Naive thymus-derived CD4-positive, alpha-beta T cell (primary cell): Measurements from ENCODE around the gene RNF144A. TPM values are rescaled to one million over a fixed set of nuclear protein-coding genes. Genes with fewer than 3 reads are reported as not detected.

ENCODE experiments used
- ATAC-seq: fragments of 150-1000 bp; cut with Tn5 transposase; 2 replicates; pipeline ENCODE4 v1.10.0; 2021; ENCODE audit warnings: mild to moderate bottlenecking, moderate library complexity
- CTCF ChIA-PET: fragments of 350-600 bp; sonication (Branson Sonifier 250); formaldehyde crosslinking; loops from one replicate; lab custom pipeline; 2021; ENCODE audit warnings: antibody characterized with exemption; lab: Charles Lee
- POLR2A ChIA-PET: fragments of 350-600 bp; sonication (Branson Sonifier 250); formaldehyde crosslinking; loops from one replicate; lab custom pipeline; 2021; ENCODE audit warnings: antibody characterized with exemption, inconsistent platforms; lab: Charles Lee
- DNase-seq, 9 donors: peaks; one replicate each; pipeline versions ENCODE4 v3.0.0 to v3.0.0-alpha.2; 2020 to 2022; ENCODE audit warnings: mixed read lengths in 1 of 9
- H3K27ac ChIP-seq: one replicate; pipeline ENCODE4 v1.7.0; 2013; ENCODE audit warnings: mild to moderate bottlenecking, low read depth, low read length, moderate library complexity
- H3K27me3 ChIP-seq, 2 donors: one replicate each; pipeline ENCODE4 v1.7.0; 2013; ENCODE audit warnings: low read length in 2 of 2, mild to moderate bottlenecking in 2 of 2, moderate library complexity in 2 of 2; ENCODE audit not compliant: control insufficient read depth in 2 of 2, insufficient read depth in 2 of 2
- H3K36me3 ChIP-seq, 3 experiments: 1 replicate in 2 of 3; 2 replicates in 1 of 3; pipeline ENCODE4 v1.7.0; 2013; ENCODE audit warnings: low read length in 3 of 3, mild to moderate bottlenecking in 3 of 3, moderate library complexity in 1 of 3; ENCODE audit not compliant: insufficient read depth in 3 of 3, control insufficient read depth in 2 of 3
- H3K4me1 ChIP-seq, 2 donors: one replicate each; pipeline ENCODE4 v1.7.0; 2013; ENCODE audit warnings: low read length in 2 of 2, mild to moderate bottlenecking in 2 of 2, moderate library complexity in 1 of 2; ENCODE audit not compliant: control insufficient read depth in 2 of 2, insufficient read depth in 2 of 2
- H3K4me3 ChIP-seq: 2 replicates; pipeline ENCODE4 v1.7.0; 2013; ENCODE audit warnings: mild to moderate bottlenecking, low read length
- H3K9me3 ChIP-seq, 3 experiments: 1 replicate in 2 of 3; 2 replicates in 1 of 3; pipeline ENCODE4 v1.7.0; 2013; ENCODE audit warnings: low read length in 3 of 3; ENCODE audit not compliant: control insufficient read depth in 2 of 3
- H3K27ac Mint-ChIP-seq, 9 donors: one replicate each; pipeline ENCODE4 v1.8.0; 2020 to 2022; ENCODE audit warnings: mixed read lengths in 9 of 9, mild to moderate bottlenecking in 8 of 9, moderate library complexity in 5 of 9, inconsistent platforms in 2 of 9
- H3K27me3 Mint-ChIP-seq, 5 donors: one replicate each; pipeline ENCODE4 v1.8.0; 2021 to 2022; ENCODE audit warnings: mixed read lengths in 5 of 5, mild to moderate bottlenecking in 1 of 5
- H3K36me3 Mint-ChIP-seq, 5 donors: one replicate each; pipeline ENCODE4 v1.8.0; 2020 to 2022; ENCODE audit warnings: mixed read lengths in 5 of 5, mild to moderate bottlenecking in 3 of 5, inconsistent platforms in 1 of 5
- H3K4me1 Mint-ChIP-seq, 7 donors: one replicate each; pipeline ENCODE4 v1.8.0; 2020 to 2022; ENCODE audit warnings: mixed read lengths in 7 of 7, mild to moderate bottlenecking in 3 of 7, inconsistent platforms in 1 of 7
- H3K4me3 Mint-ChIP-seq, 10 donors: one replicate each; pipeline ENCODE4 v1.8.0; 2020 to 2022; ENCODE audit warnings: mild to moderate bottlenecking in 10 of 10, mixed read lengths in 10 of 10, moderate library complexity in 6 of 10, inconsistent platforms in 2 of 10
- H3K9me3 Mint-ChIP-seq, 11 donors: one replicate each; pipeline ENCODE4 v1.8.0; 2020 to 2022; ENCODE audit warnings: mixed read lengths in 11 of 11, mild to moderate bottlenecking in 4 of 11, inconsistent platforms in 1 of 11, moderate library complexity in 1 of 11
- intact Hi-C, 2 donors: fragments of 100-400 bp; cut with micrococcal nuclease; formaldehyde crosslinking; loops; one replicate each; pipeline ENCODE4 v1.15.1; 2023
- polyA plus RNA-seq, 2 donors: library from polyadenylated mRNA; unstranded; fragments of 300-500 nt; fragmentation: Illumina TruSeq; gene quantifications; one replicate each; pipeline ENCODE4 v1.2.3, GENCODE V29; 2021
- total RNA-seq, 6 experiments: library from RNA in 5 of 6; stranded (reverse) in 5 of 6; gene quantifications; 1 replicate in 5 of 6; 2 replicates in 1 of 6; pipeline ENCODE4 v1.2.3 and lab custom pipeline; 2021 to 2026

The RNF144A gene
- total and polyA plus RNA-seq, 7 experiments from 2014 or later = 21.2 to 74.4 (median 56.3) TPM

DNA sequence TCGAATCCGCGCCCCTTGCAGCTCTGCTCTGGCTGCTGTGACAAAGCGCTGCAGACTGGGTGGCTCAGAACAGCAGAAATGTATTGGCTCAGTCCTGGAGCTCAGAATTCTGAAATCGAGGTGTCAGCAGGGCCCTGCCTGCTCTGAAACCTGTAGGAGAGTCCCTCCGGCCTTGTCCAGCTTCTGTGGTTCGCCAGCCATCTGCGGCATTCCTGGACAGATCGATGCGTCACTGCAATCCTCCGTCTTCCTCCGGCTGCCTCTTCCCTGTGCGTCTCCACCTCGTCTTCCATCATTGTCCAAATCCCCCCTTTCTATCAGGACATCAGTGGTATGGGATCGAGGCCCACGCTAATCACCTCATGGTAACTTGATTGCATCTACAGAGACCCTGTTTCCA, 115.2 kb downstream of the RNF144A start:
- Histone ChIP-seq H3K27ac (peak overlapping the region; percentile 53), H3K4me3 (no peak overlapping the region), H3K36me3 (peaks cover 5 to 96% (median 9%) of the 10 kb centered on the region in 3 experiments), H3K27me3 (no peaks in the 10 kb centered on the region), H3K4me1 (peaks cover 0 to 7% of the 10 kb centered on the region in 2 donors), H3K9me3 (no peaks in the 10 kb centered on the region)
- ATAC-seq (no peak), DNase-seq (no peak)
- peaks cover 16 to 77% (median 37%) of the 10 kb centered on the region in 5 donors for H3K36me3 Mint-ChIP-seq
- CTCF ChIA-PET = interaction anchor here (0.7 to 4.0 kb wide), 5 partner anchors 9 to 135 kb away, joined by 3 to 25 read pairs (median 3); no protein-coding TSS in a partner anchor
- POLR2A ChIA-PET = interaction anchor here (0.8 to 1.8 kb wide), 6 partner anchors 21 to 121 kb away, joined by 3 to 8 read pairs (median 4); no protein-coding TSS in a partner anchor
- no peaks in the 10 kb centered on the region for H3K27me3 Mint-ChIP-seq
- intact Hi-C loops = no loop called here
- H3K4me1 Mint-ChIP-seq = peaks cover 11 to 31% (median 21%) of the 10 kb centered on the region in 7 donors
- peak overlapping the region in 8 of 9 donors; percentile 23 to 92 (median 77) for H3K27ac Mint-ChIP-seq
- no peaks in the 10 kb centered on the region for H3K9me3 Mint-ChIP-seq
- peak overlapping the region in 3 of 10 donors; percentile 5 to 58 (median 18) for H3K4me3 Mint-ChIP-seq

DNA sequence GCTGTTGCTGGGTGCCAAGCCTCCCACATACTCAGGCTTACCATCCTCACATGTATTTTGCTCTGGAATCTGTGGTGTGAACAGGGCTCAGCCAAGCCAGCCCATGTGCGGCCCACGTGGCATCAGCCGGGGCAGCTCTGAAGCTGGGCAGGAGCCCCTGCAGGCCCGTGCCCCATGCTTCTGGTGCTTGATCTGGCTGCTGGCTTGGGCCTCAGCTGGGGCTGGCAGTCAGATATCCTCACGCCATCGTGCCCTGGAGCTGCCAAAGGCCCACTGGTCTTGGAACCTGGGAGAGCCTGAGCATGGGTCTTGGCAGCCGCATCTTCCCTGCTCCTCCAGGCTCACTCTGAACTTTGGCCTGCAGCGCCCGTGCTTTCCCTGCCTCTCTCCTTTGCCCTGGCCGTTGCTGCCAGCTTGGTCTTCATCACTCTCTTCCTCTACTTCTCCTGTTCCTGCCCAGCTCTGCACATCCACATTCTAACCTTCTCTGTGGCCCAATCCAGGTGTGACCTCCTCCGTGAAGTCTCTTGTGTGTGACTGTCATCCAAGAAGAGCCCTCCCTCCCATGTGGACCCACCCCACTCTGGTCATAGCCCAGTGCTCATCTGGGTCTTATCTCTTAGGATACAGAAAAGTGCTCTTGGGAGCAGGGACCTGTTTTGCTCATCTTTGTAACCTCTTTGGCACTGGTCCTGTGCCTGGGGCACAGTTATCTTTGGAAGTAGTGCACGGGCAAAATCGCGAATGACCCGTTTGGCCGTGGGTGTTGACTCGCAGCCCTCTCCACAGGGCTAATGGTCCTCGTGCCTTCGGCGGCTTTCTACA, 116.1 kb downstream of the RNF144A start:
- H3K27me3 Mint-ChIP-seq = no peaks in the 10 kb centered on the region
- DNase-seq = no peak
- no peak overlapping the region for H3K27ac ChIP-seq
- peaks cover 0 to 7% of the 10 kb centered on the region in 2 donors for H3K4me1 ChIP-seq
- peaks cover 7 to 35% (median 25%) of the 10 kb centered on the region in 7 donors for H3K4me1 Mint-ChIP-seq
- H3K36me3 ChIP-seq = peaks cover 5 to 98% (median 9%) of the 10 kb centered on the region in 3 experiments
- H3K27ac Mint-ChIP-seq = peak overlapping the region in 8 of 9 donors; percentile 38 to 88 (median 72)
- no peaks in the 10 kb centered on the region for H3K9me3 ChIP-seq
- peaks cover 0 to under 1% (median 0%) of the 10 kb centered on the region in 11 donors for H3K9me3 Mint-ChIP-seq
- H3K36me3 Mint-ChIP-seq = peaks cover 16 to 73% (median 32%) of the 10 kb centered on the region in 5 donors
- H3K4me3 ChIP-seq = no peak overlapping the region
- ChIA-PET POLR2A (no interaction called here), CTCF (interaction anchor here (0.5 to 4.0 kb wide), 4 partner anchors 11 to 273 kb away, joined by 3 to 25 read pairs (median 4); no protein-coding TSS in a partner anchor)
- no peak for ATAC-seq
- H3K4me3 Mint-ChIP-seq = peak overlapping the region in 1 of 10 donors; percentile 58
- no peaks in the 10 kb centered on the region for H3K27me3 ChIP-seq
- intact Hi-C loops = no loop called here

DNA sequence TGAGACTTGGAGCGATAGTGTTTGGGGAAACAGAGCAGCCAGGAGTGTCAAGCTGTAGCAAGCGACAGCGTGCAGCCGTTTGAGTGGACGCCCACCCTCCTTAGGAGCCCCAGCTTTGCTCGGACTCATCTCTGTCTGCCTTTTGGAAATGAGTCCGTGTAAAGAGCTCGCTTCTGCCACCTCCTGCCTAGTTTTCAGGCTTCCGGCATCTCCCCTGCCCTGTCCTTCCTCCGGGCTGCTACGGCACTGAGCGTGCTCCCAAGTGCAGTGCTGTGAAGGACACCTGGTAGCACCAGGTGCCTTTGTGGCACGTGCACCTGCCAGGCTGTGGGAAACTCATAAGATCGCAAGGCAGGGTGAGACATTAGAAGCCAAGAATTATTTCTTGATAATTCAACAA, 117.1 kb downstream of the RNF144A start:
- H3K4me3 Mint-ChIP-seq = no peak overlapping the region
- peaks cover 0 to 8% (median 0%) of the 10 kb centered on the region in 11 donors for H3K9me3 Mint-ChIP-seq
- peaks cover 0 to 7% of the 10 kb centered on the region in 2 donors for H3K4me1 ChIP-seq
- no peak overlapping the region for H3K27ac ChIP-seq
- no peak overlapping the region for H3K4me3 ChIP-seq
- CTCF ChIA-PET = interaction anchor here (0.6 to 4.0 kb wide), 4 partner anchors 10 to 272 kb away, joined by 3 to 25 read pairs (median 6); no protein-coding TSS in a partner anchor
- H3K36me3 Mint-ChIP-seq = peaks cover 16 to 75% (median 38%) of the 10 kb centered on the region in 5 donors
- no peaks in the 10 kb centered on the region for H3K27me3 Mint-ChIP-seq
- H3K4me1 Mint-ChIP-seq = peaks cover 4 to 31% (median 25%) of the 10 kb centered on the region in 7 donors
- no peaks in the 10 kb centered on the region for H3K27me3 ChIP-seq
- POLR2A ChIA-PET = no interaction called here
- intact Hi-C loops = no loop called here
- H3K27ac Mint-ChIP-seq = peak overlapping the region in 6 of 9 donors; percentile 62 to 88 (median 79)
- ATAC-seq (no peak), DNase-seq (no peak)
- no peaks in the 10 kb centered on the region for H3K9me3 ChIP-seq
- H3K36me3 ChIP-seq = peaks cover 5 to 98% (median 9%) of the 10 kb centered on the region in 3 experiments

- Mint-ChIP-seq H3K36me3 (peaks cover 22 to 78% (median 45%) of the 10 kb centered on the region in 5 donors), H3K27me3 (no peaks in the 10 kb centered on the region), H3K27ac (peak overlapping the region in 5 of 9 donors; percentile 21 to 88 (median 39)), H3K9me3 (peaks cover 0 to 8% (median 0%) of the 10 kb centered on the region in 11 donors), H3K4me3 (no peak overlapping the region), H3K4me1 (peaks cover 4 to 31% (median 20%) of the 10 kb centered on the region in 7 donors)
- Histone ChIP-seq H3K27me3 (no peaks in the 10 kb centered on the region), H3K36me3 (peaks cover 9 to 95% (median 10%) of the 10 kb centered on the region in 3 experiments), H3K27ac (no peak overlapping the region), H3K4me3 (no peak overlapping the region), H3K9me3 (no peaks in the 10 kb centered on the region), H3K4me1 (peaks cover 0 to 7% of the 10 kb centered on the region in 2 donors)
- CTCF ChIA-PET = interaction anchor here (0.7 to 1.6 kb wide), 5 partner anchors 99 to 391 kb away, joined by 3 to 5 read pairs (median 3); partner anchors contain the start of gene CMPK2
- intact Hi-C loops = loop anchor here in 1 of 2 donors (2.0 kb wide), 1 partner anchor 1649 kb away; no protein-coding TSS in a partner anchor
- ATAC-seq (no peak), DNase-seq (no peak)
- POLR2A ChIA-PET = no interaction called here
Measured at GRCh38 chr2:7035884-7036283, 118.7 kb downstream of the RNF144A start.

DNA sequence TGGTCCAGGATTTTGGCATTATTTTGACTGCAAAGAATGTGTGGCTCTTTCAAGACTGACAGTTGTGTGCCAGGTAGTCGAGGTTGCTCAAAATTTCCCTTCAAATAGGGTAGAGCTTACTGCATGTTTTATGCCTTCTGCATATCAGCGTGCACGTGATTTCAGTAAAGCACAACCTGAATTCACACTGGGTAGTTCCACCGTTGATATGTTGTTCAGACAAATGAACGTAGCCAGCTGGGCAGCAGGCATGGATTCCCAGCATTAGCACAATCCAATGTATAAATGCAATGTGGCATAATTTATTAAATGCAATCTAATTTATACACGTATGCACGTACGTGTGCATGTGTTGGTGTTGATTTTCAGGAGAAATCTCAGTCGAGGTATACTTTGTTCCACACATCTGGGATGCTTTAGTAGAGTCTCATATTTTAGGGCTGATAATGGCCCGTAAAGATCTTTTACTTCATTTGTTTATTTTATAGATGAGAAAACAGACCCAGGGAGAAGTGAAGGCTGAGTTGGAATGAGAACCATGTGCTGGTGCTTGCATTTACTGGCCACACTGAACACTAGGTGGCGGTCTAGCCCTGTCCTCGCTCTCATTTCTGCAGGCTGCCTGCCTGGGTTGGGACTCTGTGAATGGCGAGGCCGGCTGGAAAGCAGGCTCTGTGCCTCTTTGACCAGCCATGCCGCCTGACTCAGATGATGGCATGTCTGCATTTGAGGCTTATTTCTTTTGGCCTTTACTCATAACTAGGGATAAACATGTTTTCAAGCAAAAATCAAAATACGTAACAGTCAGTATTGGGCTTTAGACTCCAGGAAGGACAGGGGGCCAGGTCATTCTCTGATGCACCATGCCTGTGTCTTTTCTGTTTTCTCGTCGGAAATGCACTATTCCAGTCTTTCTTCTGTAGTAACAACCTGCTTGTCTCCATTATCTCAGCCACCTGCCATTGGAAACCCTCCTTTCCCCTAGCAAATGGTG, 120.4 kb downstream of the RNF144A start:
- Mint-ChIP-seq H3K4me3 (no peak overlapping the region), H3K9me3 (peaks cover 0 to 8% (median 0%) of the 10 kb centered on the region in 11 donors), H3K36me3 (peaks cover 20 to 72% (median 37%) of the 10 kb centered on the region in 5 donors), H3K27ac (peak overlapping the region in 8 of 9 donors; percentile 25 to 74 (median 61)), H3K27me3 (no peaks in the 10 kb centered on the region), H3K4me1 (peaks cover 2 to 20% (median 10%) of the 10 kb centered on the region in 7 donors)
- H3K27ac ChIP-seq = no peak overlapping the region
- no peak overlapping the region for H3K4me3 ChIP-seq
- DNase-seq (peak; percentile 16 to 64 (median 56)), ATAC-seq (peak; percentile 90)
- H3K4me1 ChIP-seq = no peaks in the 10 kb centered on the region
- no peaks in the 10 kb centered on the region for H3K27me3 ChIP-seq
- no peaks in the 10 kb centered on the region for H3K9me3 ChIP-seq
- intact Hi-C loops = loop anchor here (1.0 to 2.0 kb wide), 4 partner anchors 47 to 1647 kb away; no protein-coding TSS in a partner anchor
- ChIA-PET CTCF (interaction anchor here (1.1 to 1.6 kb wide), 3 partner anchors 122 to 172 kb away, joined by 3 to 5 read pairs (median 4); partner anchors contain the start of gene CMPK2), POLR2A (no interaction called here)
- peaks cover 10 to 91% (median 12%) of the 10 kb centered on the region in 3 experiments for H3K36me3 ChIP-seq
